Neuron (in vitro differentiated cells): ENCODE data around the gene SYCP3.
"Not testable (repeated sequence)": the region's sequence is repeated elsewhere in the genome, so short reads cannot be mapped to it uniquely, and the experiment has no call there.

Experiments
- H2AFZ ChIP-seq: one replicate; pipeline ENCODE4 v1.6.1; 2013; ENCODE audit warnings: low read depth, mild to moderate bottlenecking, inconsistent platforms, low read length, moderate library complexity
- H3K27me3 ChIP-seq: one replicate; pipeline ENCODE4 v1.6.1; 2013; ENCODE audit warnings: low read length; ENCODE audit not compliant: insufficient read depth
- H3K36me3 ChIP-seq: one replicate; pipeline ENCODE4 v1.6.1; 2013; ENCODE audit warnings: low read length; ENCODE audit not compliant: insufficient read depth
- H3K4me1 ChIP-seq: one replicate; pipeline ENCODE4 v1.6.1; 2013; ENCODE audit warnings: low read length; ENCODE audit not compliant: insufficient read depth
- H3K4me3 ChIP-seq: 2 replicates; pipeline ENCODE4 v1.5.1; 2013; ENCODE audit warnings: mild to moderate bottlenecking, low read length, moderate library complexity
- H3K9me3 ChIP-seq: one replicate; pipeline ENCODE4 v1.6.1; 2013; ENCODE audit warnings: low read length

SYCP3 gene

DNA sequence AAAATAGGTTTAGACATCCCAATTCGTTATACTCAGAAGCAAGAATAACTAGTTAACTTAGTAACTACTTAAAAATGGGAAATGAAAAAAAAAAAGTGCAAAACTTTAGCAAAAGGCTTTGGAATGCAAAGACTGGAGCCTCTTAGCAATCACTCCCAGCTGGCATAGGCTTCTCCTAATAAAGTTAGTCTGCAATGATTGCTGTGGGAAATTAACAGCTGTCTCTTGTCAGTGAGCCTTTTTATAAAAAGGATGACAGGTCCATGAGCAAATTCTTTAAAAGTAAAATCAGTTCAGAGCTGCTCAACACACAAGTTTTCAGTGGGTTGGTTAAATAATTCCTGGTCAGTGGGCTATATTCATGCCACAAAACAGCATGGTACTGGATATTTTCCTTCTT is 7.4 kb upstream of the SYCP3 start:
- no peaks in the 10 kb centered on the region for H3K4me1 ChIP-seq
- no peak overlapping the region for H2AFZ ChIP-seq
- H3K9me3 ChIP-seq: no peaks in the 10 kb centered on the region
- no peaks in the 10 kb centered on the region for H3K27me3 ChIP-seq
- H3K4me3 ChIP-seq: no peak overlapping the region
- H3K36me3 ChIP-seq: peaks cover 22% of the 10 kb centered on the region

DNA sequence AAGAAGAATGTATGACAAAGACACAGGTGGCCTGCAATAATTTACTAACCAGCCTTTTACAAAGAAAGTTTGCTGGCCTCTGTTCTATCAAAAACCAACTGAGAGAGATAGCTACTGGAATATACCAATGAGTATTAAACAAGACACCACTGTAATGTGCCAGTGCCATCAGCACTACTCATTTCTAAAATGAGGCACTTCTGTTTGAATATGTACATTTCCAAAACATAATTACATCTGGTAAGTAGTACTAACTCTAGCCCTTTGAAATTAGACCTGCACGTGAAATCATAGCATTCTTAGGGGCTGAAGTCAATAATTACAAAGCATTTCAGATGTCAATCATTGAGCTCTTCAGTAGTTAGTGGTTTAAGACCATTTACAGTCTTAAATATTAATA is 6.9 kb upstream of the SYCP3 start:
- Histone ChIP-seq H2AFZ (no peak overlapping the region), H3K27me3 (no peaks in the 10 kb centered on the region), H3K4me1 (no peaks in the 10 kb centered on the region), H3K9me3 (no peaks in the 10 kb centered on the region), H3K36me3 (peaks cover 22% of the 10 kb centered on the region), H3K4me3 (no peak overlapping the region)

DNA sequence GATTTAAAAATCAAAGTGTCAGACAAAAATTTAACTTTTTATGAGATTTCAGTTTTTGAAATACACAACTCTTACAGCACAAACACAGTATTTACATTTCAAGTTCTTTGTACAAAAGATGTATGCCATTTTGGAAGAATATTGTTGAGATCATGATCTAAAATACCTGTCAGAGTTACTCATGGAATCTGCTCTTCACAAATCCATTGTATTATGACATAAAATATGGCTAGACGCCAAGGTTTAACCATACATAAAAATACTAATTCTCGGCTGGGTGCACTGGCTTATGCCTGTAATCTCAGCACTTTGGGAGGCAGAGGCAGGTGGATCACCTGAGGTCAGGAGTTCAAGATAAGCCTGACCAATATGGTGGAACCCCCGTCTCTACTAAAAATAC is 6.2 kb upstream of the SYCP3 start:
- H3K36me3 ChIP-seq: peaks cover 22% of the 10 kb centered on the region
- no peaks in the 10 kb centered on the region for H3K27me3 ChIP-seq
- no peak overlapping the region for H3K4me3 ChIP-seq
- H3K4me1 ChIP-seq: no peaks in the 10 kb centered on the region
- H3K9me3 ChIP-seq: no peaks in the 10 kb centered on the region
- H2AFZ ChIP-seq: no peak overlapping the region

DNA sequence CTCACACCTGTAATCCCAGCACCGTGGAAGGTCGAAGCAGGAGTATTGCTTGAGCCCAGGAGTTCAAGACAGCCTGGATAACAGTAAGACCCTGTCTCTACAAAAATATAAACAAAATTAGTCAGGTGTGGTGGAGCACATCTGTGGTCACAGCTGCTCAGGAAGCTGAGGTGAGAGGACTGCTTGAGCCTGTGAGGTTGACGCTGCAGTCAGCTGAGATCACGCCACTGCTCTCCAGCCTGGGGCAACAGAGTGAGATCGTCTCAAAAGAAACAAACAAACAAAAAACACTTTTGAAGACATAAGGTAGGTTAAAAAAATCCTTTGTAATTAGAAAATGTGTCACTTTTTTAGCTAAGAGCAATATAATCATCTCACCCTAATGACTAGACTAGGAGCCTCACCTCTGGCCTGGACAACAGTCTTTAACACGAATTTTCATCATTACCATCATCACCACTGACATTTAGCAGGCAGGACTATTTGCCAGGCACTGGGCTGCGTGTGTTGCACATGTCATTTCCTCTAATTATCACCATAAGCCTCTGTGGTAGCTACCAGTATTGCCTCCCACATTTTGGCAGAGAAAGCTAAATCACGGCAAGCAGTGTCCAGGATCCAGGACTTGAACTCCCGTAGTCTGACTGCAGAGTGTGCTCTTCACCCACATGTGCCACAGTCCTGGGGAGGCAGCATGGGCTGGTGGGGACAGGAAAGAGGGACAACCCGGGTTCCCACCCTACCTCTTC is 4.6 kb upstream of the SYCP3 start:
- H2AFZ ChIP-seq: no peak overlapping the region
- H3K36me3 ChIP-seq: peaks cover 21% of the 10 kb centered on the region

DNA sequence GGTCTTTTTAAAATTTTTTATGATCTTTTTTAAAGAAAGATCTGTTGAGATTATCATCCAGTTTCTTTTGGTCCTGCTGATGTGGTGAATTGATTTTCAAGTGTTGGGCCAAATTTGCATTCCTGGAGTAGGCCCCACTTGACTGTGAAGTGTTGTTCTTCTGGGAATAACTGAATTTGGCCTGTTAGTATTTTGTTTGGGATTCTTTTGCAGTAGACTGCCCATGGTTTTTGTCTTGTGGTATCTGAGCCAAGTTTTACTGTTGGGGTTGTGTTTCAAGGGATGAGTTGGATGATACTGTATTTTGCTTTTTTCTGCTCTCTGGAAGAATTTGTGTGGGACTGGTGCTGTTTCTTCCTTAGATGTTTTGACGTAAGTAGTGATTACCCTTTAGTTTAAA is 4.0 kb upstream of the SYCP3 start:
- peaks cover 16% of the 10 kb centered on the region for H3K36me3 ChIP-seq
- no peak overlapping the region for H2AFZ ChIP-seq
- H3K9me3 ChIP-seq: peaks cover 3% of the 10 kb centered on the region
- H3K4me3 ChIP-seq: no peak overlapping the region
- H3K27me3 ChIP-seq: no peaks in the 10 kb centered on the region
- H3K4me1 ChIP-seq: no peaks in the 10 kb centered on the region

More for the DNA sequence above, 4.6 kb upstream of the SYCP3 start:
- H3K9me3 ChIP-seq: peaks cover 3% of the 10 kb centered on the region
- H3K27me3 ChIP-seq: no peaks in the 10 kb centered on the region
- H3K4me1 ChIP-seq: no peaks in the 10 kb centered on the region
- no peak overlapping the region for H3K4me3 ChIP-seq

DNA sequence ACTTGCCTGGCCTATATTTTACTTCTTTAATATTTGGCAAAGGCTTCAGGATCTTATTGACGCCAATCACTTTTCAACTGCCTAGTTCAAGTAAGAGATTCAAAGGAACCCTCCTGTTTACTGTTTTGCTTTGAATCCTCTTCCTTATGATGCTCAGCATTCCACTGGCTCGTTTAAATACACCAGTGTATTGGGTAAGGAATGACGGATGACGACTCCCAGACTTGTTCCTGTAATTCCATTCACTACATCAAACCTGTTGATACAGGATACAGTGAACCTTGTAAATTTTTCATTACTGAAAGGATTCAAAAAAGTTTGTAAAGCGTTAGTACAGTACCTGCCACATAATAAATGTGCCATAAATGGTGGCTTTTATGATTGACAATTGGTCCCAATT is 1.7 kb upstream of the SYCP3 start:
- no peaks in the 10 kb centered on the region for H3K4me1 ChIP-seq
- peaks cover 3% of the 10 kb centered on the region for H3K9me3 ChIP-seq
- H2AFZ ChIP-seq: no peak overlapping the region
- no peak overlapping the region for H3K4me3 ChIP-seq
- peaks cover 11% of the 10 kb centered on the region for H3K36me3 ChIP-seq
- no peaks in the 10 kb centered on the region for H3K27me3 ChIP-seq

DNA sequence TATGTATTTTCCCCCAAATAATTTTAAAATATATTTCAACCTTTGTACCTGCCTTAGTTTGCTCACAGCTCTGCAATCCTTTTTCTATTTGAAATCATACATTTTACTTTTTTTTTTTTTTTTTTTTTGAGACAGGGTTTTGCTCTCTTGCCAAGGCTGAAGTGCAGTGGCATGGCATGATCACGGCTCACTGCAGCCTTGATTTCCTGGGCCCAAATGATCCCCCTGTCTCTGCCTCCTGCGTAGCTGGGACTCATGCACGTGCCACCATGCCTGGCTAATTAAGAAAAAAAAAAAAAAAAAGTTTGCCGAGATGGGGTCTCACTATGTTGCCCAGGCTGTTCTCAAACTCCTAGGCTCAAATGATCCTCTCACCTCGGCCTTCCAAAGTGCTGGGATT is 1.3 kb upstream of the SYCP3 start:
- Histone ChIP-seq H3K27me3 (no peaks in the 10 kb centered on the region), H2AFZ (no peak overlapping the region), H3K9me3 (peaks cover 3% of the 10 kb centered on the region), H3K4me1 (no peaks in the 10 kb centered on the region), H3K4me3 (no peak overlapping the region), H3K36me3 (peaks cover 11% of the 10 kb centered on the region)

DNA sequence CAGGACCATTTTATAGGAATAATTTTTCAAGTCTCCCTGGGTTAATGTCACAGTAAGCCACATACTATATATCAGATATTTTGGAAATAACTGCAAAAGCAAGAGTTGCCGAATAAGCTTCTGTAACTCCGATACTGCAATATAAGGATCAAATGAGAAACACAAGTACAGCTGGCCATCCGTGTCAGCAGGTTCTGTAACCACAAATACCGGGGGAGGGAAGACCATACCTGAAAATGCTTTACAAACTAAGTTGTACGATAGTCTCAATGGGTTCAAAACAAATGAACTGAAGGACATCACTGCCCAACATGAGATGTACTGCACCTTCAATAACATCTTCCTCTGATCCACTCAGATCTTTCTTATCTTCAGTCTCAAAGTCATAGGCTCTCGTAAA is 1.8 kb downstream of the SYCP3 start:
- Histone ChIP-seq H3K9me3 (peaks cover 3% of the 10 kb centered on the region), H3K27me3 (no peaks in the 10 kb centered on the region), H3K36me3 (no peaks in the 10 kb centered on the region), H2AFZ (no peak overlapping the region), H3K4me3 (no peak overlapping the region), H3K4me1 (no peaks in the 10 kb centered on the region)

DNA sequence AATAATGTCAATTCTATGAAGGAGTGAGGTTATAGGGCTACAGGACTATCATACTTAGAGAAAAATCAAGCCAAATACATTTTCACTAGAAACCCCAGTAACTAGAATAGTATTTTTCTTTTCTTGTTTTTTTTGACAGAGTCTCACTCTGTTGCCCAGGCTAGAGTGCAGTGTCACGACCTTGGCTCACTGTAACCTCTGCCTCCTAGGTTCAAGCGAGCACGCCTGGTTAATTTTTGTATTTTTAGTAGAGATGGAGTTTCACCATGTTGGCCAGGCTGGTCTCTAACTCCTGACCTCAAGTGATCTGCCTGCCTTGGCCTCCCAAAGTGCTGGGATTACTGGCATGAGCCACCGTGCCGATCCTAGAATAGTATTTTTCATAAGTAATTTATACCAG is 4.8 kb downstream of the SYCP3 start:
- H3K9me3 ChIP-seq, H3K36me3 ChIP-seq, H3K4me1 ChIP-seq: not testable (repeated sequence)

DNA sequence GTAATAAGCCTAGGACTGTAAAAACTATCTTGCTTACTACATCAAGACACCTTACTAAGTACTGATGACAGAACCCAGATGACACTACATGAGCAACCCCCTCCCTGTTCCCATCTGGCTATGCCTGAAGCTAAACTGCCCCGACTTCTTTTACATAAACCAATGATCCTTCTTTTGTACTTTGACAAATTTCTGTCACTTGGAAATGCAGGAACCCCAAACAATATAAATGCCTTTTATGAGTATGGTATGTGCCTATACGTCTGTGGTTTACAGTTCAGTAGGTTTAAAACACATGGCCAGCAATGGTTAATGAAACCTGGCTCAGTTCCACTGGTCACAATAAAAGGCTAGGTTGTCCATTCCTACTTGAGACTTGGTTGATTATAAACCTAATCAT is 6.1 kb downstream of the SYCP3 start:
- H2AFZ ChIP-seq: no peak overlapping the region
- H3K4me3 ChIP-seq: no peak overlapping the region
- H3K4me1 ChIP-seq: no peaks in the 10 kb centered on the region
- H3K36me3 ChIP-seq: no peaks in the 10 kb centered on the region
- H3K27me3 ChIP-seq: no peaks in the 10 kb centered on the region
- H3K9me3 ChIP-seq: no peaks in the 10 kb centered on the region

More for the DNA sequence above, 4.8 kb downstream of the SYCP3 start:
- H3K27me3 ChIP-seq, H2AFZ ChIP-seq, H3K4me3 ChIP-seq: not testable (repeated sequence)

DNA sequence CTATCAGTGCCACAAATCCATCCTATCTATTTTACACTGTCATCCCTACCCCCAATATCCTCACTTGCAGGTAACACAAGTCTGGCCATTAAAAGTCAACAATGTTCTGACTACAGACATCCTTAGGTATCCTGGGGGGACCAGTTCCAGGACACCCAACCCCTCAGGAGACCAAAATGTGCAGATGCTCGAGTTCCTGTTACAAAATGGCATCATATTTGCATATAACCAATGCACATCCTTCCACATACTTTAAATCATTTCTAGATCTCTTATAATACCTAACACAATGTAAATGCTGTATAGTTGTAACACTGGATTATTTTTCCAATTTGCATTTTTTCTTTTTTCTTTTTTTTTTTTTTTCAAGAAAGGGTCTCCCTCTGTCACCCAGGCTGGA is 6.9 kb downstream of the SYCP3 start:
- H3K36me3 ChIP-seq: no peaks in the 10 kb centered on the region

DNA sequence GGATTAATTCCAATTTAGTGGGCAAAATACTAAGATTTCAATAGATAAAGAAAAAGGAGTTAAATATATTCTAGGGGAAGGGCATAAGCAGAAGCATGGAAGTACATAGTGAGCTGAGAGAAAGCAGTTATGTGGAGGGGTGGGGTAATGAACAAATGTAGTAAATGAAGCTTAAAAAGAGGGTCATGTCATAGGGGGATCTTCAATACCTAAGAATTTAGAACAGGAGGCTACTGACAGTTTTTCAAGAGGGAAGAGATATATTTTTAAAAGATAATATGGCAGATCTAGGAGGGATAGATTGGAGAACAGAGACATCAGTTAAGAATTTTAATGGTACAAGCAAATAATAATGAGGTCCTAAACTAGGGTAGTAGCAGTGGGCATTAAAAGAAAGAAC is 9.4 kb downstream of the SYCP3 start:
- Histone ChIP-seq H3K9me3 (no peaks in the 10 kb centered on the region), H2AFZ (no peak overlapping the region), H3K27me3 (no peaks in the 10 kb centered on the region), H3K4me1 (no peaks in the 10 kb centered on the region), H3K36me3 (peaks cover 3% of the 10 kb centered on the region), H3K4me3 (no peak overlapping the region)

More for the DNA sequence above, 6.9 kb downstream of the SYCP3 start:
- Histone ChIP-seq H3K4me3 (no peak overlapping the region), H3K4me1 (no peaks in the 10 kb centered on the region), H2AFZ (no peak overlapping the region), H3K27me3 (no peaks in the 10 kb centered on the region), H3K9me3 (no peaks in the 10 kb centered on the region)

DNA sequence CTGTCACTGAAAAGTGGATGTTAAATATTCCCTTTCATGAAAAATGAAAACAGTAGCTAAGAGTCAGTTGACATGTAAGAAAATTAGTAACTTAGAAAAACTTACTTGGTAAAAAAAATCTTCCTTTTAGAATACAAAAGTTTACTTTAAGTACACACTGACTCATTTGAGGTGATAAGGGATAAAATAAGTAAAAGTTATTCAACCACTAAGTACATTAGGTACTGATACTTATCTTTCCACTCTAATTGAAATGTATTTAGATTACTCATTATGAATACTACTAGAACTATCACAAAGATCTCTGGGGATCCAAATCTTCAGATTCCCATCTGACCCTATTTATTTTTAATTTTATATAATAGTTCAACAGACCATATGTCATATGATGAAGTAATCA is 12.2 kb downstream of the SYCP3 start:
- Histone ChIP-seq H2AFZ (no peak overlapping the region), H3K36me3 (peaks cover 3% of the 10 kb centered on the region), H3K4me1 (no peaks in the 10 kb centered on the region), H3K4me3 (no peak overlapping the region), H3K27me3 (no peaks in the 10 kb centered on the region), H3K9me3 (no peaks in the 10 kb centered on the region)

DNA sequence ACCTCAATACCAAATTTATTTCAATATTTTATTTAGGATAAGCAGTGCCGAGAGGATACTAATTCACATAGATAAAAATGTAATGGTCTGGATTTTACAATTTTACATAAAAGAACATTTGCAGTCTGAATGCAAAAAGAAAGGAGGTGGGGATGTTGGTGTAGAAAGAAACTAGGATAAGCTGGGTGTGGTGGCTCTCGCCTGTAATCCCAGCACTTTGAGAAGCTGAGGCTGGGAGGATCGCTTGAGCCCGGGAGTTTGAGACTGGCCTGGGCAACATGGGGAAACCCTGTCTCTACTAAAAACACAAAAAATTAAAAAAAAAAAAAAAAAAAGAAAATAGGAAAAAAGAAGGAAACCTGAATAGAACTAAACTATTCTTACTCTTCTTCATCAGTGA is 16.9 kb downstream of the SYCP3 start:
- no peak overlapping the region for H2AFZ ChIP-seq
- no peaks in the 10 kb centered on the region for H3K4me1 ChIP-seq
- no peaks in the 10 kb centered on the region for H3K27me3 ChIP-seq
- H3K36me3 ChIP-seq: peaks cover 6% of the 10 kb centered on the region
- no peak overlapping the region for H3K4me3 ChIP-seq
- H3K9me3 ChIP-seq: no peaks in the 10 kb centered on the region
